Measurements from ENCODE around the gene SOCS7.

SOCS7 gene

GRCh38 chr17:38451030-38451839 lies 99.6 kb downstream of the SOCS7 start:
- in situ Hi-C loops (cut with HindIII; ENCODE audit: low sequenced_read_pairs), result no loop called here
- no peak for TF ChIP-seq CTCF (IDR thresholded peaks at IDR 0.05; ENCODE audit: low read depth, low read length, missing control alignments)
- peak; percentile 31 for DNase-seq (ENCODE audit: low read depth)
- peak overlapping the region; percentile 15 for H3K4me3 ChIP-seq (ENCODE audit: low read depth, low read length)

DNA sequence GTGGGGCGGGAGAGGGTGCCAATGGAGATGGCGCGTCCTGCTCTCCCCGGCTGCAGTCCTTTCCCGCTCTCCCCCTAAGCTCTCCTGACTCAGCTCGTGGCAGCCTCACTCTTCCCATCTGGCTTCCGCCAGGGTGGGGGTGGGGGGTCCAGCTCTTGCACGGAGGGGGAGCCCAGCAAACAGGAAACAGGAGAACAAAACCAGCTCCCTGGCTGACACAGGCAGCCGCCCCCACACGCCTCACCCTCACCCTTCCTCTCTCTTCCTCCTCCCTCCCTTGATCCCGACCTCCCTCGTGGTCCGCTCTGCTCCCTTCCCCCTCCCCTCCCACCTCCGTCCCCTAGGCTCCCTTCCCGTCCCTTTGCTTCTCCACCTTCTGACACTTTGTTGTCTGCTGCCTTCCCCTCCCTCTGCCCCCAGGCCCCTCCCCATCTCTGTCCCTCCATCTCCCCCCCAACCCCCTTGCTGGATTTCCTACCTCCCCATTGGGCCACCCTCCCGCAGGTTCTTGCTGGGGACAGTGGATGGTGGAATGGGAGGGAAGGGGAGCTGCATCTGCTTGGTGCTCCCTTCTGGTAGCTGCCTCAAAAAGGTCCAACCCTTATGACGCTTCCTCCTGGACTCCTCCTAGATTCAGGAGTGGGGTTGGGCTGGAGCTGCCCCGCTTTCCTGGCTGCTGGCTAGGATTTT lies 100.3 kb downstream of the SOCS7 start:
- peak overlapping the region; percentile 15 for H3K4me3 ChIP-seq (ENCODE audit: low read depth, low read length)
- peak; percentile 52 for DNase-seq (ENCODE audit: low read depth)
- in situ Hi-C loops (cut with HindIII; ENCODE audit: low sequenced_read_pairs), result no loop called here
- TF ChIP-seq CTCF (IDR thresholded peaks at IDR 0.05; ENCODE audit: low read depth, low read length, missing control alignments), result no peak

DNA sequence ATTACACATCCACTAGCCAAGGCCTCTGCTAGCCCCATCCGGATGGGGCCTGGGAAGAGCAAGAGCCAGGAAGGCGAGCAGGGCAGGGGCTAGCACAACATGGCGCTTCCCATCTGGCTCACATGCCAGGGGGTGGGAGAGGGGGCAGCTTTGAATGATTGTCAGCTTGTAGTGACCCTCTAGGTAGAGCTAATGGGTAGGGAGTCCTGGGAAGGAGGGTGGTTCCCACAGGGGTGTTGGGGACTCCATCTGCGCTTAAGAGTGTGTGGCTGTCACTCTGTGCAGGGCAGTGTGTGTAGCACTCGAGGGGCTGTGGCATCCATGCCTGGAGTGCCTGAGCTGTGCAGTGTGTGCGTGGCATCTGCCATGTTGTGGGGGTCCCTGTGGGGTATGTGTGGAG lies 101.1 kb downstream of the SOCS7 start:
- DNase-seq (ENCODE audit: low read depth), result no peak
- no peak overlapping the region for H3K4me3 ChIP-seq (ENCODE audit: low read depth, low read length)
- TF ChIP-seq CTCF (IDR thresholded peaks at IDR 0.05; ENCODE audit: low read depth, low read length, missing control alignments), result no peak
- in situ Hi-C loops (cut with HindIII; ENCODE audit: low sequenced_read_pairs), result no loop called here

DNA sequence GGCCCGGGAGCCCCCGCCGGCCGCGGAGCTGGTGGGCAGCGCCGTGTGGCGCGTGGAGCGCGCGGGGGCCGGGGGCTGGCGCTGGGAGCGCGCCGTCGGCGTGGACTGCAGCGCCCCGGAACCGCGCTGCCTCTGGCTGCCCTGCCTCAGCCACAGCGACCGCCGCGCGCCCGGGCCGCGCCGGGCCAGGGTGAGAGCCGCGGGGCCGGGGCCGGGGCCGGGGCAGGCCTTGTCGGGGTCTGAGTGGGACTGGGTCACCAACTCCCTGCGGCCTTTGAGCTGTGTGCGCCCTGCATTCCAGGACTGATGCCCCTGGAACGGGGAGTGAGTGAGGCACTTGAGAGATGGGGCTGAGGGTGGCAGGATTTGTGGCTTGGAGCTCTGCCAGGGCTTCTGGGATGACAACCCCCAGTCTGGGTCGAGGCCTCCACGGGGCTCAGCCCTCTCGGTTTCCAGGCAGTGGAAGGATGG lies 102.3 kb downstream of the SOCS7 start:
- in situ Hi-C loops (cut with HindIII; ENCODE audit: low sequenced_read_pairs), result no loop called here
- peak overlapping the region; percentile 55 for H3K4me3 ChIP-seq (ENCODE audit: low read depth, low read length)
- TF ChIP-seq CTCF (IDR thresholded peaks at IDR 0.05; ENCODE audit: low read depth, low read length, missing control alignments), result no peak
- no peak for DNase-seq (ENCODE audit: low read depth)

GRCh38 chr17:38454532-38454931 lies 102.9 kb downstream of the SOCS7 start:
- DNase-seq (ENCODE audit: low read depth), result peak; percentile 49
- peak overlapping the region; percentile 55 for H3K4me3 ChIP-seq (ENCODE audit: low read depth, low read length)
- in situ Hi-C loops (cut with HindIII; ENCODE audit: low sequenced_read_pairs), result no loop called here
- no peak for TF ChIP-seq CTCF (IDR thresholded peaks at IDR 0.05; ENCODE audit: low read depth, low read length, missing control alignments)

Measured in astrocyte of the cerebellum (primary cell).